SK-N-SH treated with all-trans-retinoic acid at 6 μM for 48 hours (cell line): ENCODE measurements around the gene TRNP1.

Source experiments
- BACH2 ChIP-seq: fragments of 250-450 bp; sonication (Bioruptor Pico); IDR thresholded peaks from 2 replicates; pipeline ENCODE4 v1.9.0; 2021; ENCODE audit warnings: mild to moderate bottlenecking, borderline replicate concordance
- CSDC2 ChIP-seq: fragments of 250-450 bp; sonication (Bioruptor Pico); IDR thresholded peaks from 2 replicates; pipeline ENCODE4 v1.5.0; 2020; ENCODE audit warnings: mild to moderate bottlenecking, moderate library complexity
- GLIS3 ChIP-seq: fragments of 250-450 bp; sonication (Bioruptor Pico); IDR thresholded peaks from 2 replicates; pipeline ENCODE4 v1.5.0; 2020; ENCODE audit warnings: mild to moderate bottlenecking, moderate library complexity
- PATZ1 ChIP-seq: fragments of 250-450 bp; sonication (Bioruptor Pico); IDR thresholded peaks from 2 replicates; pipeline ENCODE4 v1.8.0; 2020; ENCODE audit warnings: mild to moderate bottlenecking, moderate library complexity, borderline replicate concordance
- POU6F1 ChIP-seq: fragments of 250-450 bp; sonication (Bioruptor Pico); IDR thresholded peaks from 2 replicates; pipeline ENCODE4 v1.8.0; 2021; ENCODE audit warnings: low read depth, mild to moderate bottlenecking, moderate library complexity, borderline replicate concordance
- RARB ChIP-seq: fragments of 250-450 bp; sonication (Bioruptor Pico); IDR thresholded peaks from 2 replicates; pipeline ENCODE4 v1.8.0; 2021; ENCODE audit warnings: mild to moderate bottlenecking, moderate library complexity
- SNAI2 ChIP-seq: fragments of 250-450 bp; sonication (Bioruptor Pico); IDR thresholded peaks from 2 replicates; pipeline ENCODE4 v1.5.0; 2020; ENCODE audit warnings: mild to moderate bottlenecking, moderate library complexity
- TCF4 ChIP-seq: fragments of 250-450 bp; sonication (Bioruptor Pico); IDR thresholded peaks from 2 replicates; pipeline ENCODE4 v1.8.0; 2021; ENCODE audit warnings: mild to moderate bottlenecking, moderate library complexity, borderline replicate concordance
- ZC3H10 ChIP-seq: fragments of 250-450 bp; sonication (Bioruptor Pico); IDR thresholded peaks from 2 replicates; pipeline ENCODE4 v1.5.1; 2021; ENCODE audit warnings: mild to moderate bottlenecking, moderate library complexity
- ZFP3 ChIP-seq: fragments of 250-450 bp; sonication (Bioruptor Pico); IDR thresholded peaks from 2 replicates; pipeline ENCODE4 v1.5.0; 2020; ENCODE audit warnings: mild to moderate bottlenecking, moderate library complexity
- ZFP30 ChIP-seq: fragments of 450-650 bp; formaldehyde crosslinking; IDR thresholded peaks from 2 replicates; pipeline ENCODE4 v1.5.0; 2022; ENCODE audit warnings: mild to moderate bottlenecking, moderate library complexity
- ZNF565 ChIP-seq: fragments of 450-650 bp; formaldehyde crosslinking; conservative IDR thresholded peaks from 2 replicates; pipeline ENCODE4 v1.5.0; 2020; ENCODE audit warnings: low read depth, mild to moderate bottlenecking, moderate library complexity

GRCh38 chr1:26965628-26966027 lies 27.9 kb upstream of the TRNP1 start:
- TF ChIP-seq ZC3H10 (CRISPR knock-in tag) = no peak
- TF ChIP-seq PATZ1 (CRISPR knock-in tag) = no peak
- TF ChIP-seq GLIS3 (CRISPR knock-in tag) = no peak
- TF ChIP-seq SNAI2 = no peak
- no peak for TF ChIP-seq POU6F1 (CRISPR knock-in tag)
- TF ChIP-seq RARB (CRISPR knock-in tag) = no peak
- TF ChIP-seq ZFP3 (CRISPR knock-in tag) = no peak
- TF ChIP-seq CSDC2 (CRISPR knock-in tag) = no peak
- TF ChIP-seq ZNF565 (CRISPR knock-in tag) = no peak
- no peak for TF ChIP-seq BACH2
- no peak for TF ChIP-seq ZFP30 (CRISPR knock-in tag)
- TF ChIP-seq TCF4 (CRISPR knock-in tag) = no peak
